GM10248 (cell line): ENCODE results near the gene ARHGEF2.
A peak's percentile ranks its signal among the peaks of the same experiment; 100 is the strongest.
"Not testable (repeated sequence)": the region's sequence is repeated elsewhere in the genome, so short reads cannot be mapped to it uniquely, and the experiment has no call there.

ENCODE experiments used
- CTCF ChIA-PET: fragments of 300-600 bp; sonication (Branson Sonifier 250); formaldehyde crosslinking; extraction: SDS; loops from one replicate; lab custom pipeline; 2021; ENCODE audit warnings: antibody characterized with exemption; lab: Yijun Ruan, JAX
- POLR2A ChIA-PET: fragments of 350-650 bp; sonication (Branson Sonifier 250); formaldehyde crosslinking; extraction: SDS; loops from one replicate; lab custom pipeline; 2020; ENCODE audit warnings: antibody characterized with exemption; lab: Yijun Ruan, JAX
- DNase-seq: peaks from one replicate; pipeline ENCODE4 v3.0.0; 2012; ENCODE audit errors: extremely low spot score
- CTCF ChIP-seq: IDR thresholded peaks from 2 replicates; pipeline ENCODE4 v1.5.1; 2012; ENCODE audit warnings: mild to moderate bottlenecking, low read depth; ENCODE audit errors: extremely low read depth, missing control alignments, control extremely low read depth

The ARHGEF2 gene

GRCh38 chr1:155996166-155996565, 17.8 kb upstream of the ARHGEF2 start:
- DNase-seq = no peak
- POLR2A ChIA-PET = interaction anchor here (0.6 kb wide), 1 partner anchor 20 kb away, joined by 3 read pairs; no protein-coding TSS in a partner anchor
- CTCF ChIA-PET = interaction anchor here (1.2 to 10.3 kb wide), 5 partner anchors 9 to 95 kb away, joined by 3 to 215 read pairs (median 6); partner anchors contain the start of gene ARHGEF2
- no peak for TF ChIP-seq CTCF

- POLR2A ChIA-PET = no interaction called here
Observed at GRCh38 chr1:155993595-155993994, 15.2 kb upstream of the ARHGEF2 start.

GRCh38 chr1:155990005-155990739, 11.8 kb upstream of the ARHGEF2 start:
- peak; percentile 55 for DNase-seq
- ChIA-PET POLR2A (interaction anchor here (0.5 to 0.9 kb wide), 3 partner anchors 46 to 95 kb away, joined by 3 to 4 read pairs (median 3); no protein-coding TSS in a partner anchor), CTCF (interaction anchor here (0.6 to 10.3 kb wide), 52 partner anchors 9 to 740 kb away, joined by 3 to 215 read pairs (median 6); partner anchors contain the start of genes ARHGEF2, GON4L, KHDC4 and LMNA)
- no peak for TF ChIP-seq CTCF

More at GRCh38 chr1:155993595-155993994, 15.2 kb upstream of the ARHGEF2 start:
- DNase-seq = no peak
- no peak for TF ChIP-seq CTCF
- CTCF ChIA-PET = interaction anchor here (1.6 to 10.3 kb wide), 3 partner anchors 15 to 56 kb away, joined by 6 to 215 read pairs (median 69); partner anchors contain the start of gene ARHGEF2

- TF ChIP-seq CTCF = peak; percentile 99
- CTCF ChIA-PET = interaction anchor here (0.6 to 10.3 kb wide), 50 partner anchors 10 to 739 kb away, joined by 3 to 215 read pairs (median 5); partner anchors contain the start of genes ARHGEF2, GON4L, KHDC4 and LMNA
- POLR2A ChIA-PET = interaction anchor here (0.5 to 0.9 kb wide), 3 partner anchors 45 to 95 kb away, joined by 3 to 4 read pairs (median 3); no protein-coding TSS in a partner anchor
- peak; percentile 84 for DNase-seq
Observed at GRCh38 chr1:155989242-155990004, 11.1 kb upstream of the ARHGEF2 start.

GRCh38 chr1:155984903-155985645, 6.7 kb upstream of the ARHGEF2 start:
- DNase-seq = not testable (repeated sequence)
- CTCF ChIA-PET = interaction anchor here (0.6 to 19.5 kb wide), 7 partner anchors 8 to 734 kb away, joined by 3 to 215 read pairs (median 15); partner anchors contain the start of gene KHDC4
- POLR2A ChIA-PET = interaction anchor here (0.7 kb wide), 1 partner anchor 734 kb away, joined by 8 read pairs; no protein-coding TSS in a partner anchor

- CTCF ChIA-PET = interaction anchor here (0.6 to 19.5 kb wide), 9 partner anchors 9 to 734 kb away, joined by 3 to 215 read pairs (median 6); partner anchors contain the start of gene KHDC4
- TF ChIP-seq CTCF = no peak
- no peak for DNase-seq
- POLR2A ChIA-PET = interaction anchor here (0.7 kb wide), 2 partner anchors 44 to 733 kb away, joined by 4 to 8 read pairs; no protein-coding TSS in a partner anchor
Observed at GRCh38 chr1:155984341-155984740, 6.0 kb upstream of the ARHGEF2 start.
